ENCODE results near the gene VAC14.
"Not testable (repeated sequence)": the region's sequence is repeated elsewhere in the genome, so short reads cannot be mapped to it uniquely, and the experiment has no call there.

The VAC14 gene

DNA sequence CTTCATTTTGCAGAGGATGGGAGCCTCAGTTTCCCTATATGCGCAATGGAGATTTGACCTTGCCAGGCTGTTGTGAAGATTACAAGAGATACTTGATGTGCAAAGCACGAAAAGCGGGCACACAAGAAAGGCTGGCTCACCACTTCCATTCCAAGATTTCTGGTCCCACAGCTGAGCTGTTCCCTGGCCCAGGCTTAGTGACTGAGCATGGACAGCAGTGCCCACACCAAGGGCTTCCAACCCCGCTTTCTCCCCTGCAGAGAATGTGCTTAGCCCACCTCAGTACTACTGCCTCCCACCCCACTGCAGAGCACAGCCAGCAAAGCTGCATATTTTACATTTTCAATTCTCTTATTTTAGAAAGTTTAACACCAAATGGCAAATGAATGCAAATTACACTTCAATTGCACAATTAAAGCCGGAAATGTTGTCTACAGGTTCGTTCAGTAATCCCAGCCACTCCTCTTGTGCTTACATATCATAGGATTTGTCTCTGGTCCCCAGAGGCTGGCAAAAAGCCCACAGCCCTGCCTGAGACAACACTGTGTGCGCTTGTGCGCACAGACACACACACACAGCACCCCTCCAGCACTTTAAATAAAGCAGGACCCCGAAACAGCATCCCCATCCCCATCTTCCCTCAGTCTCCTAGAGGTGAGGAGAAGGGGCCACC lies 51.8 kb downstream of the VAC14 start:
- Histone ChIP-seq H3K9ac (ENCODE audit: low read length) (no peak overlapping the region), H3K9me3 (ENCODE audit: control insufficient read depth, low read length) (no peaks in the 10 kb centered on the region), H3K4me1 (ENCODE audit: control insufficient read depth, insufficient read depth, low read length) (peaks cover 81% of the 10 kb centered on the region), H3K27me3 (replicated peaks; ENCODE audit: control insufficient read depth, insufficient read depth, low read length) (no peaks in the 10 kb centered on the region), H3K36me3 (ENCODE audit: control insufficient read depth, insufficient read depth, low read length, severe bottlenecking) (no peaks in the 10 kb centered on the region), H3K4me3 (ENCODE audit: low read length) (no peak overlapping the region)
- DNase-seq (ENCODE audit: low read depth), result no peak

- Histone ChIP-seq H3K27me3 (replicated peaks; ENCODE audit: control insufficient read depth, insufficient read depth, low read length) (no peaks in the 10 kb centered on the region), H3K9ac (ENCODE audit: low read length) (no peak overlapping the region), H3K4me1 (ENCODE audit: control insufficient read depth, insufficient read depth, low read length) (peaks cover 71% of the 10 kb centered on the region), H3K9me3 (ENCODE audit: control insufficient read depth, low read length) (no peaks in the 10 kb centered on the region), H3K4me3 (ENCODE audit: low read length) (no peak overlapping the region), H3K36me3 (ENCODE audit: control insufficient read depth, insufficient read depth, low read length, severe bottlenecking) (peaks cover 7% of the 10 kb centered on the region)
- DNase-seq (ENCODE audit: low read depth), result no peak
These were observed 53.0 kb downstream of the VAC14 start for GRCh38 chr16:70747703-70748631.

GRCh38 chr16:70746708-70747424 lies 54.1 kb downstream of the VAC14 start:
- H3K9me3 ChIP-seq (ENCODE audit: control insufficient read depth, low read length), result no peaks in the 10 kb centered on the region
- no peaks in the 10 kb centered on the region for H3K27me3 ChIP-seq (replicated peaks; ENCODE audit: control insufficient read depth, insufficient read depth, low read length)
- H3K4me3 ChIP-seq (ENCODE audit: low read length), result no peak overlapping the region
- peak; percentile 89 for DNase-seq (ENCODE audit: low read depth)
- H3K4me1 ChIP-seq (ENCODE audit: control insufficient read depth, insufficient read depth, low read length), result peaks cover 60% of the 10 kb centered on the region
- H3K9ac ChIP-seq (ENCODE audit: low read length), result peak overlapping the region; percentile 76
- peaks cover 7% of the 10 kb centered on the region for H3K36me3 ChIP-seq (ENCODE audit: control insufficient read depth, insufficient read depth, low read length, severe bottlenecking)

DNA sequence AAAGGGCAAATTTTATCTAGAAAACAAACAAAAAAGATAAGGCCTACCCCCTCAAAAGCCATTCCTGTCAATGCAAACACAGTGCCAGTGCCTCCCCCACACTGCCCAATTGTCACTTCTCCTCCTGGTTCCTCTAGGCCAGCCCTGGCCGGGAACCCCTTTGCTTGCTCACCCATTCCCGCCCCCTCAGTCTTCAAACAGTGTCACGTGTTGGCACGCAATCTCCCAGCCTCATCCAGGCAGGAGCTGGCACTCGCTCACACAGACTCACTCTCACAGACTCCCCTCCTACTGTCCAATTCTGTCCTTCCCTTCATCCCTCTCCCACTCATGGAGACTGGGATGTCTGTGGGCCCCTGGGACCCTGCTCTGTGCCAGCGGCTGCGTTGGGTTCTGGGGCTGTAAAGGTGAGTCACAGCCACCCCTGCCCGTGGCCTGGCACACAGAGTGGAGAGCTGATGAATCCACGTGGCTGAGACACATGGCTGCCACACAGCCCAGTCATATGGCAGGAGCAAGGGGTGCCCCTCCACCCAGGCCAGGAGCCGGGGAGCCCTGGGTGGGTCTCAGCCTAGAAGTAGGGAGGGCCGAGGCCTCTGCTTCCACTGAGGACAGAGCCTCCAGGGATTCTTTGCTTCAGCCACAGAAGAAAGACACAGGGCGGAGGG lies 54.8 kb downstream of the VAC14 start:
- no peaks in the 10 kb centered on the region for H3K27me3 ChIP-seq (replicated peaks; ENCODE audit: control insufficient read depth, insufficient read depth, low read length)
- H3K9me3 ChIP-seq (ENCODE audit: control insufficient read depth, low read length), result no peaks in the 10 kb centered on the region
- peak; percentile 84 for DNase-seq (ENCODE audit: low read depth)
- peaks cover 7% of the 10 kb centered on the region for H3K36me3 ChIP-seq (ENCODE audit: control insufficient read depth, insufficient read depth, low read length, severe bottlenecking)
- H3K9ac ChIP-seq (ENCODE audit: low read length), result peak overlapping the region; percentile 76
- peaks cover 53% of the 10 kb centered on the region for H3K4me1 ChIP-seq (ENCODE audit: control insufficient read depth, insufficient read depth, low read length)
- H3K4me3 ChIP-seq (ENCODE audit: low read length), result no peak overlapping the region

DNA sequence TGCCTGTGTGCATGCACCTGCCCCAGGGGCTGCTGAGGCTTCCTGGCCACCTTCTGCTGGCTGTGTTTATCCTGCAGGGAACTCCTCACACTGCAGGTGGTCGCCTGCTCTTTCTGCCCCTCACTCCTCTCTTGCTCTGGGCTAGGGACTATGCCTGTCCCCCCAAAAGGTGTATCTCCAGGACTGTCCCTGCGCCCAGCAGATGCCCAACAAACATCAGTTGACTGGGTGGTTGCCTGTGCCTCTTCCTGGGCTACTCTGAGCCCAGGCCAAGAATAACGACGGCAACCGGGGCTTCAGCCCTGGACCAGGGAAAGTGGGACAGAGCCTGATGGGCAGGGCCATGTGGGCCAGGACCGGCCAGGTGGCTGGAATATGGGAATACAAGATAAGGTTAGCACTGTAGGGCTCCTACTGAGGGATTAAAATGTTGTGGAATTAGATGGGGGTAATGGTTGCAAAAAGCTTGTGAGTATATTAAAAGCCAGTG lies 55.4 kb downstream of the VAC14 start:
- H3K4me1 ChIP-seq (ENCODE audit: control insufficient read depth, insufficient read depth, low read length), result peaks cover 50% of the 10 kb centered on the region
- H3K27me3 ChIP-seq (replicated peaks; ENCODE audit: control insufficient read depth, insufficient read depth, low read length), result no peaks in the 10 kb centered on the region

DNA sequence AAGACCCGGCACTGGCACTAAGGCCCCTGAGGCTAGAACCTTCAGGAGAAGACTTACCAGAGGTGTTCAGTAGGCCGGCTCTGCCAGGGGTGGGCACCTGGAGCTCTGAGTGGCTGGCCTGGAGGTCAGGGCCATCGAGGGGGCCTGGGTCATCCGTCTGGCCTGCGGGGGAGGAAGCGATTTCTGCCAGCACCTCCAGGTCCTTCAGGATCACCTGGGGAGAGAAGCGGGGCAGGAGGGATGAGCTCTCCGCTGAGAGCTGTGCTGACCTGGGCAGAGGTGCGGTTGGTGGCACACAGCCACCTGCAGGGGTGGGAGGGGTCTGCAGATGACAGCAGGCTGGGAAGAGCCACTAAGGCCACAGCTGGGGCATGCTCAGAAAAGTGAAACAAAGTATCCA lies 56.6 kb downstream of the VAC14 start:
- Histone ChIP-seq H3K4me3 (ENCODE audit: low read length) (no peak overlapping the region), H3K4me1 (ENCODE audit: control insufficient read depth, insufficient read depth, low read length) (peaks cover 38% of the 10 kb centered on the region), H3K9me3 (ENCODE audit: control insufficient read depth, low read length) (no peaks in the 10 kb centered on the region), H3K9ac (ENCODE audit: low read length) (no peak overlapping the region), H3K36me3 (ENCODE audit: control insufficient read depth, insufficient read depth, low read length, severe bottlenecking) (peaks cover 7% of the 10 kb centered on the region), H3K27me3 (replicated peaks; ENCODE audit: control insufficient read depth, insufficient read depth, low read length) (no peaks in the 10 kb centered on the region)
- DNase-seq (ENCODE audit: low read depth), result no peak

More for the DNA sequence above, 55.4 kb downstream of the VAC14 start:
- Histone ChIP-seq H3K9me3 (ENCODE audit: control insufficient read depth, low read length) (no peaks in the 10 kb centered on the region), H3K36me3 (ENCODE audit: control insufficient read depth, insufficient read depth, low read length, severe bottlenecking) (peaks cover 7% of the 10 kb centered on the region), H3K9ac (ENCODE audit: low read length) (peak overlapping the region; percentile 76), H3K4me3 (ENCODE audit: low read length) (no peak overlapping the region)
- no peak for DNase-seq (ENCODE audit: low read depth)

- no peaks in the 10 kb centered on the region for H3K9me3 ChIP-seq (ENCODE audit: control insufficient read depth, low read length)
- no peak overlapping the region for H3K9ac ChIP-seq (ENCODE audit: low read length)
- no peak overlapping the region for H3K4me3 ChIP-seq (ENCODE audit: low read length)
- peaks cover 7% of the 10 kb centered on the region for H3K36me3 ChIP-seq (ENCODE audit: control insufficient read depth, insufficient read depth, low read length, severe bottlenecking)
- no peaks in the 10 kb centered on the region for H3K27me3 ChIP-seq (replicated peaks; ENCODE audit: control insufficient read depth, insufficient read depth, low read length)
- H3K4me1 ChIP-seq (ENCODE audit: control insufficient read depth, insufficient read depth, low read length), result peaks cover 33% of the 10 kb centered on the region
- no peak for DNase-seq (ENCODE audit: low read depth)
These were observed 57.2 kb downstream of the VAC14 start for GRCh38 chr16:70743791-70744190.

DNA sequence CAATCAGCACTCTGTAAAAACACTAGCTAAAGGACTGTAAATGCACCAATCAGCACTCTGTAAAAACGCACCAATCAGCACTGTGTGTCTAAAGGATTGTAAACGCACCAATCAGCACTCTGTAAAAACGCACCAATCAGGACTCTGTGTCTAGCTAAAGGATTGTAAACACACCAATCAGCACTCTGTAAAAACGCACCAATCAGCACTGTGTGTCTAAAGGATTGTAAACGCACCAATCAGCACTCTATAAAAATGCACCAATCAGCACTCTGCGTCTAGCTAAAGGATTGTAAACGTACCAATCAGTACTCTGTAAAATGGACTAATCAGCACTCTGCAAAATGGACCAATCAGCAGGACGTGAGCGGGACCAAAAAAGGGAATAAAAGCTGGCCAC lies 58.0 kb downstream of the VAC14 start:
- H3K27me3 ChIP-seq (replicated peaks; ENCODE audit: control insufficient read depth, insufficient read depth, low read length); H3K9me3 ChIP-seq (ENCODE audit: control insufficient read depth, low read length); H3K9ac ChIP-seq (ENCODE audit: low read length); DNase-seq (ENCODE audit: low read depth); H3K4me3 ChIP-seq (ENCODE audit: low read length); H3K36me3 ChIP-seq (ENCODE audit: control insufficient read depth, insufficient read depth, low read length, severe bottlenecking): not testable (repeated sequence)
- peaks cover 33% of the 10 kb centered on the region for H3K4me1 ChIP-seq (ENCODE audit: control insufficient read depth, insufficient read depth, low read length)

DNA sequence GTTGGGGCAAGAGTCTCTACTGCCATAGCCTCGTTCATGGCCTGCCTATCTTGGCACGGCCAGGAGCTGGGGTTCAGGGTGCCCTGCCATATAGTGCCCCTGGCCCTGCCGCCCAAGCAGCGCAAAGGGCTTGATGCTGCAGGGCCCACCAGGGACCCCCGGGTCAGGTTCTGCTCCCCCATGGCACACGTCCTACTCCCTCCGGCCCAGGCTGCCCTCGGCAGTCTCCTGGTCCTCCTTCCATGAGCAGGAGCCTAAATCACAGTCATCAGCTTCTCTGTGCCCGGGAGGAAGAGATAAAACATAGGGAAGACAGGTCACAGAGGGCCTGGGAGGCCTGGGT lies 59.2 kb downstream of the VAC14 start:
- H3K9ac ChIP-seq (ENCODE audit: low read length), result no peak overlapping the region
- H3K27me3 ChIP-seq (replicated peaks; ENCODE audit: control insufficient read depth, insufficient read depth, low read length), result no peaks in the 10 kb centered on the region
- DNase-seq (ENCODE audit: low read depth), result no peak
- no peaks in the 10 kb centered on the region for H3K9me3 ChIP-seq (ENCODE audit: control insufficient read depth, low read length)
- H3K4me3 ChIP-seq (ENCODE audit: low read length), result no peak overlapping the region
- H3K4me1 ChIP-seq (ENCODE audit: control insufficient read depth, insufficient read depth, low read length), result peaks cover 36% of the 10 kb centered on the region
- H3K36me3 ChIP-seq (ENCODE audit: control insufficient read depth, insufficient read depth, low read length, severe bottlenecking), result peaks cover 7% of the 10 kb centered on the region

DNA sequence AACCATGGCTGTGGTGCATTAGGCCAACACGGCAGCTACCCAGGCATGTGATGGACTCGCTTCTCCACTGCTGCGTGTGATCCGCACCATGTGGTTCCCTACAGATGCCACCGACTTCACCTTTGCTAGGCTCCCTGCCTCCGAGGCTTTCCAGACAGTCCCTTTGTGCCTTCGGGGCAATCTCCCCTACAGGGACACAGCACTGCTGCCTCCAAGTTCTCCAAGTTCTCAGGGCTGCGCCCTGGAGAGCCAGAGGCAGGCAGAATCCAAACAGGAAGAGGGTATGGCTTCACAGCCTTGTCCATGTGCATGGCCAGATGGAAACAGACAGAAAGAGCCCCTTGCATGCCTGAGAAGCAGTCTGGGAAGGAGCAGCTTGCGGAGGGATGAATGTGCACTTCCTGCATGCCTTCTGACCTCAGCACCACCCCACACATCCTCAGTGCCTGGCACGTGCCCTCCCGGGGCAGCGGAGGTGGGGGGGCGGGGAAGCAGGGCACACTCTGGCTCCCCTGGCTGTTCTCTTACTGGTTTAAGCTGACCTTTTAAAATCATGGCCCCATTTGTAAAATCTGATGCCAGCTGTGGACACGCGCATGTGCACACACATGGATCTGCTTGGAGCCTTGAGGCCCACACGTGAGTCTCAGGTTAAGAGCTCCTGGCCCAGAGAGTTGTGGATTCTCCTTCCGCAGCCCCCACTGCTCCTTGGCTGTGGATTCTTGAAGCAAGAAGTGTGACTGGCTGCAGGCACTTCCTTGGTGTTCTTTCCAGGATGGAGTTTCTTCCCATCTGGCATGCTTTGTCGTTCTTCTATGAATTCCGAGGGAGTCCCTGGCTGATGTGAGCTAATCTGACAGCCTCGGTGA lies 59.8 kb downstream of the VAC14 start:
- Histone ChIP-seq H3K36me3 (ENCODE audit: control insufficient read depth, insufficient read depth, low read length, severe bottlenecking) (peaks cover 7% of the 10 kb centered on the region), H3K27me3 (replicated peaks; ENCODE audit: control insufficient read depth, insufficient read depth, low read length) (no peaks in the 10 kb centered on the region), H3K9me3 (ENCODE audit: control insufficient read depth, low read length) (no peaks in the 10 kb centered on the region), H3K9ac (ENCODE audit: low read length) (no peak overlapping the region), H3K4me3 (ENCODE audit: low read length) (no peak overlapping the region), H3K4me1 (ENCODE audit: control insufficient read depth, insufficient read depth, low read length) (peaks cover 36% of the 10 kb centered on the region)
- DNase-seq (ENCODE audit: low read depth), result peak; percentile 55
